Measurements from ENCODE around the gene SAT2. TPM values are rescaled to one million over a fixed set of nuclear protein-coding genes. Genes with fewer than 3 reads are reported as not detected.

Gene SAT2
- total RNA-seq, 4 donors from 2014 or later, result 38.4 to 79.4 (median 60.4) TPM

DNA sequence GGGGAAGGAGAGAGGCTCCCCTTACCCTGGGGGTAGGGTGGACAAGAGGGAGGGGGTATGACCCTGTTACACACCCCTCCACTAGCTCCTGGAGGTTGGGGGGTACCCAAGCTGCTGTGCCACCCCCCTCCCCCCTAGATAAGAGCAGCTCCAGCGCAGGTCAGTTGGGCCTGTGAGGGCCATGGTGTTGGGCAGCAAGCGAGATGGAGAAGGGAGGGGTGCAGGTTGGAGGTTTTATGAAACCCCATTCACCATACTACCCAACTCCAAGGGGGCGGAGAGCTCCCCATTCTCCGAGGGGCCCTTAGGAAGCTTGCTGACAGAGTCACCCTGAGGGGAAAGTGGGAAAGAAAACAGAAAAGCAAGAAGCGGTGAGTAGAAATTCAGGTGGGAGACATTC, 36.0 kb downstream of the SAT2 start:
- DNase-seq (no peak), ATAC-seq (no peak)
- TF ChIP-seq POLR2A (IDR thresholded peaks at IDR 0.05) (no peak), CTCF (IDR thresholded peaks at IDR 0.05 in 4 of 5, conservative IDR thresholded peaks at IDR 0.05 in 1 of 5) (no peak)
- no peaks in the 10 kb centered on the region for H3K27me3 ChIP-seq
- no peak overlapping the region for H3K4me3 ChIP-seq
- peaks cover 11 to 24% of the 10 kb centered on the region in 2 donors for H3K4me1 ChIP-seq
- peaks cover 0 to 77% of the 10 kb centered on the region in 2 donors for H3K36me3 ChIP-seq
- intact Hi-C loops (cut with DNase I; ENCODE audit: low total_unique reads) (loop anchor here (2.0 kb wide), 1 partner anchor 77 kb away; no protein-coding TSS in a partner anchor), in situ Hi-C loops (cut with MboI; ENCODE audit: low sequenced_read_pairs in 4 of 4) (no loop called here)
- H3K9me3 ChIP-seq, result no peaks in the 10 kb centered on the region
- H3K27ac ChIP-seq, result peak overlapping the region in 3 of 4 donors; percentile 64 to 81 (median 76)

- in situ Hi-C loops (cut with MboI; ENCODE audit: low sequenced_read_pairs in 4 of 4) (no loop called here), intact Hi-C loops (cut with DNase I; ENCODE audit: low total_unique reads) (loop anchor here (2.0 kb wide), 1 partner anchor 76 kb away; no protein-coding TSS in a partner anchor)
- no peaks in the 10 kb centered on the region for H3K27me3 ChIP-seq
- peak in 1 of 2 donors; percentile 67 for DNase-seq
- H3K9me3 ChIP-seq, result no peaks in the 10 kb centered on the region
- TF ChIP-seq CTCF (IDR thresholded peaks at IDR 0.05 in 4 of 5, conservative IDR thresholded peaks at IDR 0.05 in 1 of 5) (no peak), POLR2A (IDR thresholded peaks at IDR 0.05) (no peak)
- no peak overlapping the region for H3K4me3 ChIP-seq
- peaks cover 0 to 71% of the 10 kb centered on the region in 2 donors for H3K36me3 ChIP-seq
- peaks cover 11 to 24% of the 10 kb centered on the region in 2 donors for H3K4me1 ChIP-seq
- ATAC-seq, result peak; percentile 50 to 67
- H3K27ac ChIP-seq, result peak overlapping the region; percentile 56 to 81 (median 70)
These were observed 36.9 kb downstream of the SAT2 start for GRCh38 chr17:7590743-7591142.

DNA sequence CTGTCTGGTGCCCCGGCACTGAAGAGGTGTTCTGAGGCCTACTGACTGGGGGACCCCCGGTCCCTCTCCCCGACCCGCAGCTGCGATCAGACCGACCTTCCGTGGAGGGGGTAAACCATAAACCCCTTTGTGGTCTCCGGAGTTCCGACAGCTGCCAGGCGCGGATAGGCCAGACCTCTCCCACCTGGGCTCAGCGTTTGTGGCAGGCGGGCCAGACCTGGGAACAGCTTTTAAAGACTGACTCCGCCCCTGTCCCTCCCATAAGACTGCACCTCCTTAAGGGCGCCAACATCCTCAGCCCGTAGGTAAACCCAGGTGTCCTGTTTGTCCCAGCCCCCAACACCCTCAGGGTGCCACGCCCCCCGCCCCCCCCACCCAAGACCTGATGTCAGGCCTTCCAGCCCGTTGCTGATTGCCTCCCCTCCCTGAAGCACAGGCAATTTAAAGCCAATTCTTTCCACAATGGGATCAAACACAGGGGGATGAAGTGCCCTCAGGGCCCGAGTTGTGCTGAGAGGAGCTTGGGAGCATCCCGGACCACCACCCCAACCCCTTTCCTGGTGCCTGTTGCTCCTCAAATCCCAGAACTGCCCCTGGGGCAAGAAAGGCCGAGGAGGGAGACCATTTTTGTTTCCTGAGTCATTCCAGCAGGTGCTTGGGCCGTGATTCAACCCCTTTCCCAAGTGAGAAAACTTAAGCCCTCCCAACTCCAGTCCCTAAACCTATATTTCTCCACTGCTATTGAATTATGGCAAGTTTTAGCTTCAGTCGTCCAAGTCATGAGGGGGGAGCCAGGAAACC, 37.5 kb downstream of the SAT2 start, which contains the start of gene SOX15:
Gene SOX15, minus strand, starts transcription at position 204 of the 801 bp plus-strand sequence. CDS start 418 bp downstream, outside the sequence.
- TF ChIP-seq CTCF (IDR thresholded peaks at IDR 0.05 in 4 of 5, conservative IDR thresholded peaks at IDR 0.05 in 1 of 5) (no peak), POLR2A (IDR thresholded peaks at IDR 0.05) (no peak)
- ATAC-seq (peak in 1 of 2 donors; percentile 26), DNase-seq (no peak)
- Histone ChIP-seq H3K36me3 (peaks cover 0 to 65% of the 10 kb centered on the region in 2 donors), H3K27ac (peak within 1 kb of the TSS; percentile 64 to 81 (median 78)), H3K4me3 (peak within 1 kb of the TSS; percentile 42 to 59 (median 50)), H3K4me1 (peaks cover 15 to 29% of the 10 kb centered on the region in 2 donors), H3K27me3 (no peaks in the 10 kb centered on the region), H3K9me3 (no peaks in the 10 kb centered on the region)
- intact Hi-C loops (cut with DNase I; ENCODE audit: low total_unique reads) (loop anchor here (2.0 kb wide), 2 partner anchors 29 to 75 kb away; partner anchors contain the start of gene SENP3), in situ Hi-C loops (cut with MboI; ENCODE audit: low sequenced_read_pairs in 4 of 4) (no loop called here)

GRCh38 chr17:7589204-7589868, 38.3 kb downstream of the SAT2 start:
- no peak for TF ChIP-seq POLR2A (IDR thresholded peaks at IDR 0.05)
- TF ChIP-seq CTCF (IDR thresholded peaks at IDR 0.05 in 4 of 5, conservative IDR thresholded peaks at IDR 0.05 in 1 of 5), result peak; percentile 79 to 94 (median 92)
- ATAC-seq, result peak; percentile 77 to 79
- Histone ChIP-seq H3K27ac (peak overlapping the region; percentile 64 to 81 (median 78)), H3K4me1 (peaks cover 23 to 36% of the 10 kb centered on the region in 2 donors), H3K9me3 (no peaks in the 10 kb centered on the region), H3K27me3 (no peaks in the 10 kb centered on the region), H3K4me3 (peak overlapping the region; percentile 42 to 59 (median 50)), H3K36me3 (peaks cover 0 to 57% of the 10 kb centered on the region in 2 donors)
- intact Hi-C loops (cut with DNase I; ENCODE audit: low total_unique reads) (loop anchor here (2.0 kb wide), 1 partner anchor 29 kb away; the partner anchor contains the start of gene SENP3), in situ Hi-C loops (cut with MboI; ENCODE audit: low sequenced_read_pairs in 4 of 4) (no loop called here)
- DNase-seq, result peak; percentile 56 to 87

Data from gastrocnemius medialis (tissue), 4 donors.